HG02571 (cell line): ENCODE measurements around the gene MRPL22.
"Not testable (repeated sequence)": the region's sequence is repeated elsewhere in the genome, so short reads cannot be mapped to it uniquely, and the experiment has no call there.

ENCODE experiments used
- ATAC-seq: cut with Tn5 transposase; IDR thresholded peaks from one replicate; pipeline ENCODE4 v1.9.1; 2021; ENCODE audit warnings: mild to moderate bottlenecking, moderate library complexity; ENCODE audit not compliant: unreplicated experiment

Gene MRPL22

DNA sequence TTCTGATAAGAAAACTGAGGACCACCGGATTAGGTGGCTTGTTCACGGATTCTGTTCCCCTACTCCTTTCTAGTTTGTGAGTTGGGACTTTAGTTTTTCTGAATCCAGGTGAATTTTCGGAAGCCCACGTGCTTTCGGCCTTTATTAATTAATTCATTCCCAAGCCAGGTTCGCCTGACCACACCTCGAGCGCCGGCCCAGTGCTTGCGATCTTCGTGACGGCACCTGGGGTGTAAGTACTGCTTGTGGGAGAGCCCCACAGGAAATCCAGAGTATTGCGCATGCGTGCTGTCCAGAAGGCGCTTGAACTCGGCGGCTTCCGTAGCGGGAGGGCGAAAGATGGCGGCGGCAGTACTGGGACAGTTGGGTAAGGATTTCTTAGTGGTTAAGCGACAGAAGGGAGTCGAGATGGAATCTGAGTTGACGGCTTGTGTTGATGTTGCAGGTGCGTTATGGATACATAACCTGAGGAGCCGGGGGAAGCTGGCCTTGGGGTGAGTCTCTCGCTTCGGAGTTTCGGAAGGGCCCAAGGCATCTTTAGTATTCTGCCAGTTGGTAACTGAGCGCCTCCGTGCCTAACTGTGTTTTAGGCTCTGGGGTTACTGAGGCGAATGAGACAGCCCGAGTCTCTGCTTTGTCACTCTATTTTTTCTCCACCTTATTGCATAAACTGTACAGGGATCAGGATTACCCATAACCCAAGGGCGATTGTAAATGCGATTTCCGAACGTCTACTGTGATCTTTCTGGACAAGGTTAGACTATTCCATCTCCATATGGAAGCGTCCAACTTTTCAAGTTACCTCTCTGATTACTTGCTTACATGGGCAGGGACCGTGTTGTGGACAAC lies at the start of gene MRPL22:
Gene MRPL22, plus strand, starts transcription at position 302 of the 849 bp plus-strand sequence. Its CDS starts 38 bp downstream, at position 340.
- peak; percentile 49 for ATAC-seq

- ATAC-seq: no peak
Measured at GRCh38 chr5:154892369-154892771, 48.5 kb upstream of the MRPL22 start.

DNA sequence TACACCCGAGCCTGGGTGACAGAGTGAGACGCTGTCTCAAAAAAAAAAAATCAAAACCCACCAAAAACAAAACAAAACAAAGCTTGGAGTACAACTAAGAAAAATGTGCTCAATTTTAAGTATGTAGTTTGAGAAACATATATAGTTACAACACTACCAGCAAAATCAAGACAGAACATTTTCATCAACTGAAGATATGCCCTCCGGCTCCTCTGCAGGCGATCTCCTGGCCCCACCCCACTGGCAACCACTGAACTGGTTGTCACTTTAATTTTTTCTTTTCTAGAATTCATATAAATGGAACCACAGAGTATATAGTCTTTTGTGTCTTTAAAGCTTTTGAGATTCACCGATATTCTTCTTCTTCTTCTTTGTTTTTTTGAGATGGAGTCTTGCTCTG lies 47.5 kb upstream of the MRPL22 start:
- no peak for ATAC-seq

GRCh38 chr5:154895606-154896561 lies 45.0 kb upstream of the MRPL22 start:
- no peak for ATAC-seq

DNA sequence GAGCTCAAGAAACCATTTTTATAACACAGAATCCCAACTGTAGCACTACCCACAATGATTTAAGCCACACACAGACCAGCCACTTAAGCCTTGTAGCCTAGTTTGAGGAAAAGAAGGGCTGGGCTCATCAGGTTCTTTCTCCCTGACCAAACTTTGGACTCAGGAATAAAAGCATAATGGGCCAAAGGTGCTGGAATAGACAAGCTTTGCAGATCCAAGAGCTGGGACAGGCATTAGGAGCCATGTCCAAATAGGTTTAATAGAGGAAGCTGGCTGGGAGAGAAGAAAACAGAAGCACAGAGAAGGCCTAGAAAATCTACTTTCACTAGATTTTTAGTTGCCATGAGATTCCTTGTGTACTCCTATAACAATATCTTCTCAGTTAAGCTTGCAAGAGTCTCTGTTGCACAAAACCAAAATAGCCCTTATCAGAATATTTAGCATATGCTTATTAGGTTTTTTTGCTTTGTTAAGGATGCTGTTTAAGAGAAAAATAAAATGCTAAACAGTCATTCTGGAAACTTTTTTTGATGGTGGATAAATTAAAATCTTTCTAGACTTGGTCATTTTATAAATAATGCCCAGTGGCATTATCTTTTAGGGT lies 44.2 kb upstream of the MRPL22 start:
- no peak for ATAC-seq

DNA sequence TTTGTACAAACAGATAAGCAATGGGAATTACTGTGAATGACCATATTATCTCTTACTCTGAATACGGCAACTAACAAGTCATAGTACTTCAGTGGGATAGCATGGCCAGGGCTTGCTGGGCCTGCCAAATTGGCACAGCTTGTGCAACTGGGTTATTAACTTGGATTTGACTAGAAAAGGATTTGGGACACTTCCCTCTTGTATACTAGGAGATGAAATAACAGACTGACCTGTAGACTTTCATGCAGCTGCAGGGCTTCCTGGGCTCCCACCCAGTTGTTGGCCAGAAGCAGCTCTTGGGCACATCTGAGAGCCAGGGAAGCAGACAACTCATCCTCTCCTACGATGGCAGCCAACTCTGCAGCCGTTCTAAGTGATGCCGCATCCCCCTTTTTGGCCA lies 42.7 kb upstream of the MRPL22 start:
- no peak for ATAC-seq

GRCh38 chr5:154899151-154899816 lies 41.6 kb upstream of the MRPL22 start:
- ATAC-seq: no peak

- ATAC-seq: no peak
Measured at GRCh38 chr5:154900066-154900465, 40.8 kb upstream of the MRPL22 start.

- no peak for ATAC-seq
Measured at GRCh38 chr5:154901276-154901675, 39.6 kb upstream of the MRPL22 start.

- no peak for ATAC-seq
Measured at GRCh38 chr5:154901913-154902312, 39.0 kb upstream of the MRPL22 start.

GRCh38 chr5:154905601-154906000 lies 35.3 kb upstream of the MRPL22 start:
- ATAC-seq: not testable (repeated sequence)

- ATAC-seq: no peak
Measured at GRCh38 chr5:154916874-154917273, 24.0 kb upstream of the MRPL22 start.

DNA sequence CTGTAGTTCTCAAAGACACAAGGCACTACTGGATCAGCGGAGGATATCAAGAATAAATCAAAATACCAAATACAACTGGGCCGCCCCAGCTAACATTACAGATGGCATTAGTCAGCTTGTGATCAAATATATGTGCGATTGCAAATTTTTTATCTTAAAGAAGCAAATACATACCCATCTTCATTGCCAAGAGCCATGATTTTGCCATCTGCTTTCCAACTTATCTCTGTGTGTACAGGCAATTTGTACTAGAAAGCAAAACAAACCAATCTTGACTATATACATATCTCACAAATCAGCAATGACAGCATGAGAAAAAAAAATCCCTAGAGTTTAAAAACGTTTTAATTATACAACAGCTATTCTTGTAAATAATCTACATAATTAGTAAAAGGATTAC lies 23.1 kb upstream of the MRPL22 start:
- no peak for ATAC-seq

- ATAC-seq: no peak
Measured at GRCh38 chr5:154923441-154924430, 17.1 kb upstream of the MRPL22 start.

DNA sequence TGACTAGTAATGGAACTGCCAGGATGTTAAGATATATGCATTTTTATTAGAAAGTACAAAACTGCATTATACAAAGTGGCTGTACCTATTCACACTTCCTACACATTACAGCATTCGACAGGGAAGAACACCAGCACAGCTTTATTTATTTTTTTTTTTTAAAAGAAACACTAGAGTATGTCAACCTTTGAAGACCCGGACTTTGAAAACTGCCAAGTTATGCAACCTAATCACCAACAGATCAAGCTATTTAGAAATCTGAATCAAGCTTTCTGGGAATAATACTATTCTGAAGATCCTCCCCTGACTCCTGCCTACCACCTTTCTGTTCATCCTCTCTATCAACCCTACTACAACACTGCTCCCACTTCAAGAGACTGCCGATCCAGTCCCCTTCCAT lies 7.3 kb upstream of the MRPL22 start:
- ATAC-seq: no peak

DNA sequence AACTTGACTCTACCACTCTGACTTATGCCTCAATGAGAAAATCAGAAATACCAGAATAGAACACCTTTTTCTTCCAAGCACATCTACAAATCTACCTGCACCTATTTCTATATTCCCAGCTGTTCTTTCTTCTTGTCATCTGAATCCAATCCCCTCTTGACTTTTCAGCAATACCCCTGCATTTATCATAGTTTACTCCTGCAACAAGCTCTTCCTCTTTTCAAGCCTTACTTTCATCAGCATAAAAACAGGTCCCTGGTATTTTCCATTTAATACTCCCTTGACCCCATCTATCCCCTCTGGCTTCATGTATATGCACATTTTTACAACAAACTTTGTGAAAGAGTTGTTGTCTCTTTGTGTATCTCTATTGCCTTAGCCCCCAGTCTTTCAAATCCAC lies 6.0 kb upstream of the MRPL22 start:
- no peak for ATAC-seq

DNA sequence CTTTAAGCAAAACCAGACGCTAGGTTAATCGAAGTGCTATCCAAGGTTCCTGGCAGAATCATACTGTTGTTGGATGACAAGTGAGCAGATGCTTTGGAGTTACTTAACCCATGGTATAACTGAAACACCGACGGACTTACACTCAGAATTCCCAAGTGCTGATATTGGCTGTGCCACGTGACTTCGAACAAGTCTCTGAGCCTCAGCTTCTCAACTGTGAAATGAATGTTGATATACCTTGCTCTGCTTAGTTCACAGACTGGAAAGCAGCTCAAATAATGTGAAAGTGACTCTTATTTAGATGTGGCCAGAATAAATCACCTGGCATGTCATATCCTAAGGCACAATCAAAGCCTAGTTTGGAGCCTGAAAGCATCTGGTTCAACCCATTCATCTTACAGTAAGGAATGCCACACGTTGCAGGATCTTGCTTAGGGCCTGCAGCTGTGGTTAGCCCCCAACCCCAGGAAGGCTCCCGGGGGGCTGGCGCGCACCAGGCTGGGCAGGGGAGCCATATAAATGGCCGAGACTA lies 3.6 kb upstream of the MRPL22 start:
- ATAC-seq: no peak

DNA sequence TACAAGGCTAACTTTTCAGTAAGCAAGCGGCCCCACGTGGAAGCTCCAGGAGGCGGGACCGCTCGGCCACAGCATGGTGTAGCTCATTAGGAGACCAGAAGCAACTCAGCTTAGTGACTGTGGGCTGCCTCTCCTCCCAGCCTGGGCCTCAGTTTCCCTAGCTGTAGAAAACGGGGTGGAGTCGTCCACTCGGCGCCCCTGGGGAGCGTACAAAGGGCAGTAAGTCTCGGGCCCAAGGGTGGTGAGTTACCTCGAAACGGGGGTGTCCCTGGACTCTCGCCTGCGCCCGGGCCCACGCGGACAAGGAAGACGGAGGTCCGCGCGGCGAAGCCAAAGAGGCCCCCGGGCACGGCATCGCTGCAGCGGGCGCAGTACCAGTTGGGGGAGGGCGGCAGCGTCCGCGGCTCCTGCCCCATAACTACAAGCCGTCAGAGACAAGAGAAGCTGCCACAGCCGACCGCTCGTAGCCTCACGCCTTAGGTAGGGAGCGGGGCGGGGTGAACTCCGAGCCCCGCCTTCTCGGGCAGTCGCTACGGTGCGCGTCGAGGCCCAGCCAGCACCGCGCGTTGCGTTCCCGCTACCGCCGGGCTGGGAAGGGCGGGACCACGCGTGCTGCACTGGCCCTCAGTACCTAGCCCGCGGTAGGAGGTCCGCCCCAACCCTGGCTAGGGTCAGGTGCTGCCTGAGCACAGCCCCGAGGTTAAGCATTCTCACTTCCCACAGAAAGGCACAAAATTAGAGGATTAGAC lies 3.0 kb upstream of the MRPL22 start, which contains the start of gene GEMIN5:
Gene GEMIN5, minus strand, starts transcription at position 494 of the 749 bp plus-strand sequence. Its CDS starts 78 bp downstream, at position 416.
- peak; percentile 83 for ATAC-seq
